ENCODE measurements around the gene CSTPP1.

CSTPP1 gene

GRCh38 chr11:47164321-47164720, 227.8 kb downstream of the CSTPP1 start:
- DNase-seq: no peak

GRCh38 chr11:47165253-47165840, 228.8 kb downstream of the CSTPP1 start:
- DNase-seq: no peak

- DNase-seq: no peak
Measured at GRCh38 chr11:47166368-47166767, 229.8 kb downstream of the CSTPP1 start.

- DNase-seq: no peak
Measured at GRCh38 chr11:47171061-47171838, 234.7 kb downstream of the CSTPP1 start.

- no peak for DNase-seq
Measured at GRCh38 chr11:47171856-47172255, 235.3 kb downstream of the CSTPP1 start.

GRCh38 chr11:47172740-47173336, 236.3 kb downstream of the CSTPP1 start:
- DNase-seq: no peak

- no peak for DNase-seq
Measured at GRCh38 chr11:47175746-47176327, 239.3 kb downstream of the CSTPP1 start.

- DNase-seq: peak; percentile 72
Measured at GRCh38 chr11:47176328-47177228, 240.0 kb downstream of the CSTPP1 start, which contains the start of gene ARFGAP2. ARFGAP2 (minus strand) TSS chr11:47176879; CDS start chr11:47176853, 26 bp downstream.

GRCh38 chr11:47177229-47177845, 240.8 kb downstream of the CSTPP1 start:
- no peak for DNase-seq

- no peak for DNase-seq
Measured at GRCh38 chr11:47177846-47178245, 241.3 kb downstream of the CSTPP1 start.

GRCh38 chr11:47178316-47178715, 241.8 kb downstream of the CSTPP1 start:
- DNase-seq: no peak

- DNase-seq: no peak
Measured at GRCh38 chr11:47178737-47179654, 242.4 kb downstream of the CSTPP1 start.

- no peak for DNase-seq
Measured at GRCh38 chr11:47179655-47179991, 243.1 kb downstream of the CSTPP1 start.

- DNase-seq: no peak
Measured at GRCh38 chr11:47180006-47180787, 243.6 kb downstream of the CSTPP1 start.

- no peak for DNase-seq
Measured at GRCh38 chr11:47181271-47181670, 244.7 kb downstream of the CSTPP1 start.

- DNase-seq: no peak
Measured at GRCh38 chr11:47182380-47182779, 245.8 kb downstream of the CSTPP1 start.

GRCh38 chr11:47183031-47183856, 246.7 kb downstream of the CSTPP1 start:
- DNase-seq: no peak

- no peak for DNase-seq
Measured at GRCh38 chr11:47183969-47184368, 247.4 kb downstream of the CSTPP1 start.

GRCh38 chr11:47184711-47185304, 248.2 kb downstream of the CSTPP1 start:
- no peak for DNase-seq
